OCI-LY3 (cell line): ENCODE results near the gene MRC2.

Source experiments
- H2AFZ ChIP-seq: fragments of 200-600, 300-600 bp; shearing (Covaris generic); 2 replicates; pipeline ENCODE4 v1.6.0; 2014; ENCODE audit warnings: antibody characterized with exemption, low read depth, low read length
- H3K27ac ChIP-seq: fragments of 200-600, 300-600 bp; sonication (generic); 2 replicates; pipeline ENCODE4 v1.5.1; 2014; ENCODE audit warnings: mild to moderate bottlenecking, low read length, moderate library complexity, mixed read lengths
- H3K27me3 ChIP-seq: fragments of 200-600, 300-600 bp; sonication (generic); 2 replicates; pipeline ENCODE4 v1.6.1; 2014; ENCODE audit warnings: low read depth, low read length, mixed read lengths
- H3K36me3 ChIP-seq: fragments of 200-600, 300-600 bp; sonication (generic); replicated peaks from 2 replicates; pipeline ENCODE3; 2014; ENCODE audit warnings: low read depth, low read length, mixed read lengths
- H3K4me1 ChIP-seq: fragments of 300-600, 200-600 bp; sonication (generic); 2 replicates; pipeline ENCODE4 v1.6.1; 2014; ENCODE audit warnings: low read length, mixed read lengths
- H3K4me2 ChIP-seq: fragments of 200-600, 300-600 bp; sonication (generic); 2 replicates; pipeline ENCODE4 v1.6.1; 2014; ENCODE audit warnings: low read length, mixed read lengths
- H3K4me3 ChIP-seq: fragments of 300-600, 200-600 bp; sonication (generic); 2 replicates; pipeline ENCODE4 v1.5.1; 2014; ENCODE audit warnings: antibody characterized with exemption, mild to moderate bottlenecking, low read length, moderate library complexity
- H3K79me2 ChIP-seq: fragments of 300-600, 200-600 bp; shearing (Covaris generic); 2 replicates; pipeline ENCODE4 v1.6.1; 2014; ENCODE audit warnings: mild to moderate bottlenecking, low read length, mixed read lengths
- H3K9ac ChIP-seq: fragments of 300-600, 200-600 bp; shearing (Covaris generic); 2 replicates; pipeline ENCODE4 v1.6.0; 2014; ENCODE audit warnings: mild to moderate bottlenecking, low read length, moderate library complexity
- H3K9me3 ChIP-seq: fragments of 200-600, 300-600 bp; shearing (Covaris generic); 2 replicates; pipeline ENCODE4 v1.6.1; 2014; ENCODE audit warnings: low read length, mixed read lengths; ENCODE audit not compliant: insufficient read depth
- H4K20me1 ChIP-seq: fragments of 200-600, 300-600 bp; sonication (generic); 2 replicates; pipeline ENCODE4 v1.6.1; 2016; ENCODE audit warnings: low read length, mixed read lengths; ENCODE audit not compliant: insufficient read depth
- CTCF ChIP-seq: fragments of 200-600, 300-600 bp; sonication (generic); IDR thresholded peaks from 2 replicates; pipeline ENCODE4 v1.5.1; 2014; ENCODE audit warnings: antibody characterized with exemption, low read length, low read depth
- EZH2phosphoT487 ChIP-seq: fragments of 200-600 bp; shearing (Covaris generic); IDR thresholded peaks from 2 replicates; pipeline ENCODE4 v1.6.1; 2018; ENCODE audit warnings: antibody characterized with exemption, mixed run types, low read depth

The MRC2 gene

GRCh38 chr17:62662855-62663254, 35.4 kb downstream of the MRC2 start:
- no peaks in the 10 kb centered on the region for H3K79me2 ChIP-seq
- no peak overlapping the region for H3K4me3 ChIP-seq
- H3K4me1 ChIP-seq, result no peaks in the 10 kb centered on the region
- H3K9ac ChIP-seq, result no peak overlapping the region
- no peaks in the 10 kb centered on the region for H4K20me1 ChIP-seq
- H3K4me2 ChIP-seq, result no peak overlapping the region
- H3K36me3 ChIP-seq, result no peaks in the 10 kb centered on the region
- no peak overlapping the region for H2AFZ ChIP-seq
- TF ChIP-seq EZH2phosphoT487 (no peak), CTCF (no peak)
- H3K27me3 ChIP-seq, result no peaks in the 10 kb centered on the region
- no peaks in the 10 kb centered on the region; the same call in 1 of the 2 replicates for H3K9me3 ChIP-seq
- H3K27ac ChIP-seq, result no peak overlapping the region

- TF ChIP-seq EZH2phosphoT487 (no peak), CTCF (no peak)
- Histone ChIP-seq H3K9ac (no peak overlapping the region), H3K27ac (no peak overlapping the region), H3K79me2 (no peaks in the 10 kb centered on the region), H3K9me3 (no peaks in the 10 kb centered on the region; the same call in 1 of the 2 replicates), H4K20me1 (no peaks in the 10 kb centered on the region), H3K4me2 (no peak overlapping the region), H3K4me1 (no peaks in the 10 kb centered on the region), H3K36me3 (no peaks in the 10 kb centered on the region), H3K27me3 (no peaks in the 10 kb centered on the region), H2AFZ (no peak overlapping the region), H3K4me3 (no peak overlapping the region)
Measured at GRCh38 chr17:62663304-62663703, 35.8 kb downstream of the MRC2 start.

GRCh38 chr17:62664336-62665120, 37.1 kb downstream of the MRC2 start:
- Histone ChIP-seq H3K9ac (no peak overlapping the region), H3K4me1 (no peaks in the 10 kb centered on the region), H3K36me3 (no peaks in the 10 kb centered on the region), H3K4me2 (no peak overlapping the region), H4K20me1 (no peaks in the 10 kb centered on the region), H3K9me3 (no peaks in the 10 kb centered on the region; the same call in 1 of the 2 replicates), H3K27ac (no peak overlapping the region), H3K27me3 (no peaks in the 10 kb centered on the region), H3K4me3 (no peak overlapping the region), H2AFZ (no peak overlapping the region), H3K79me2 (no peaks in the 10 kb centered on the region)
- TF ChIP-seq CTCF, result no peak
- no peak for TF ChIP-seq EZH2phosphoT487

GRCh38 chr17:62665599-62665998, 38.1 kb downstream of the MRC2 start:
- H3K9me3 ChIP-seq, result no peaks in the 10 kb centered on the region; the same call in 1 of the 2 replicates
- no peaks in the 10 kb centered on the region for H3K27me3 ChIP-seq
- H3K9ac ChIP-seq, result no peak overlapping the region
- H3K4me3 ChIP-seq, result no peak overlapping the region
- H3K36me3 ChIP-seq, result no peaks in the 10 kb centered on the region
- H2AFZ ChIP-seq, result no peak overlapping the region
- no peak overlapping the region for H3K4me2 ChIP-seq
- no peaks in the 10 kb centered on the region for H3K4me1 ChIP-seq
- TF ChIP-seq EZH2phosphoT487, result no peak
- no peak for TF ChIP-seq CTCF
- H4K20me1 ChIP-seq, result no peaks in the 10 kb centered on the region
- no peaks in the 10 kb centered on the region for H3K79me2 ChIP-seq
- no peak overlapping the region for H3K27ac ChIP-seq
